HEK293T (cell line): ENCODE data around the gene NFIA.

Experiments
- BHLHE40 ChIP-seq: fragments of 450-650 bp; IDR thresholded peaks from 2 replicates; pipeline ENCODE4 v1.6.1; 2016; ENCODE audit warnings: mild to moderate bottlenecking, moderate library complexity, borderline replicate concordance
- FOXA1 ChIP-seq: fragments of 450-650 bp; IDR thresholded peaks from 2 replicates; pipeline ENCODE4 v1.6.1; 2016; ENCODE audit warnings: mild to moderate bottlenecking
- FOXK2 ChIP-seq: fragments of 450-650 bp; IDR thresholded peaks from 2 replicates; pipeline ENCODE4 v1.6.1; 2016; ENCODE audit warnings: mild to moderate bottlenecking
- HDGF ChIP-seq: fragments of 450-650 bp; IDR thresholded peaks from 2 replicates; pipeline ENCODE4 v1.6.1; 2017; ENCODE audit warnings: antibody characterized with exemption, borderline replicate concordance
- L3MBTL2 ChIP-seq: fragments of 450-650 bp; conservative IDR thresholded peaks from 2 replicates; pipeline ENCODE4 v1.6.1; 2016; ENCODE audit warnings: mild to moderate bottlenecking
- NFRKB ChIP-seq: fragments of 450-650 bp; IDR thresholded peaks from 2 replicates; pipeline ENCODE4 v1.6.1; 2016; ENCODE audit warnings: mild to moderate bottlenecking, moderate library complexity
- PKNOX1 ChIP-seq: fragments of 450-650 bp; IDR thresholded peaks from 2 replicates; pipeline ENCODE4 v1.6.1; 2016
- SP1 ChIP-seq: fragments of 450-650 bp; IDR thresholded peaks from 2 replicates; pipeline ENCODE4 v1.6.1; 2017
- SUZ12 ChIP-seq: fragments of 450-650 bp; IDR thresholded peaks from 2 replicates; pipeline ENCODE4 v1.6.1; 2016; ENCODE audit warnings: mild to moderate bottlenecking
- TARDBP ChIP-seq: fragments of 450-650 bp; IDR thresholded peaks from 2 replicates; pipeline ENCODE4 v1.6.1; 2016
- ZNF384 ChIP-seq: fragments of 450-650 bp; IDR thresholded peaks from 2 replicates; pipeline ENCODE4 v1.6.1; 2016

GRCh38 chr1:61082311-61083012, at the start of gene NFIA:
- TF ChIP-seq FOXK2, result no peak
- no peak for TF ChIP-seq PKNOX1
- TF ChIP-seq BHLHE40, result no peak
- TF ChIP-seq L3MBTL2, result peak; percentile 55
- TF ChIP-seq TARDBP, result 0 out of 2 replicates have a peak, but pooled peaks have one; percentile 32
- TF ChIP-seq NFRKB, result no peak
- no peak for TF ChIP-seq SUZ12
- TF ChIP-seq ZNF384, result peak; percentile 80
- no peak for TF ChIP-seq SP1
- TF ChIP-seq HDGF, result no peak
- TF ChIP-seq FOXA1, result no peak
